HCT116 (cell line): ENCODE measurements around the gene TEX22. TPM values are rescaled to one million over a fixed set of nuclear protein-coding genes. Genes with fewer than 3 reads are reported as not detected.

Source experiments
- ATAC-seq: fragments of 200-7000 bp; cut with Tn5 transposase; 2 replicates; pipeline ENCODE4 v1.9.1; 2020; ENCODE audit warnings: mild to moderate bottlenecking, moderate library complexity
- BruUV-seq: library from RNA; stranded (reverse); fragments of 400-500 nt; replicated peaks from 2 replicates; lab custom pipeline; 2021; lab: Mats Ljungman, UMichigan
- CTCF ChIA-PET: fragments of 300-600 bp; sonication (Branson Sonifier 250); formaldehyde crosslinking; loops from one replicate; lab custom pipeline; 2021; ENCODE audit warnings: antibody characterized with exemption; lab: Charles Lee
- POLR2A ChIA-PET: fragments of 300-600, 350-600 bp; sonication (Branson Sonifier 250); formaldehyde crosslinking; loops from one replicate; lab custom pipeline; 2021; ENCODE audit warnings: antibody characterized with exemption; lab: Charles Lee
- RAD21 ChIA-PET, 2 experiments: fragments of 300-600 bp; sonication (Branson Sonifier 250); formaldehyde crosslinking; loops; one replicate each; lab custom pipeline; 2023; ENCODE audit warnings: low total read pairs in 2 of 2; ENCODE audit not compliant: uncharacterized antibody in 2 of 2, unreplicated experiment in 2 of 2, low non-redundant PET in 1 of 2; lab: Charles Lee
- DNase-seq: peaks from one replicate; pipeline ENCODE4 v3.0.0-alpha.2; 2010; ENCODE audit warnings: low read depth, low spot score
- H2AFZ ChIP-seq: fragments of 200-600 bp; shearing (Covaris generic), sonication (generic); 2 replicates; pipeline ENCODE4 v1.6.1; 2017; ENCODE audit warnings: low read depth, mixed run types, mixed read lengths, antibody characterized with exemption, low read length; ENCODE audit not compliant: poor library complexity, severe bottlenecking
- H3K27ac ChIP-seq: 2 replicates; pipeline ENCODE4 v1.5.1; 2012; ENCODE audit warnings: low read depth, low read length
- H3K27me3 ChIP-seq: fragments of 200-600 bp; sonication (generic); 2 replicates; pipeline ENCODE4 v1.6.1; 2016; ENCODE audit warnings: mixed run types, low read length, mixed read lengths; ENCODE audit not compliant: insufficient read depth
- H3K36me3 ChIP-seq, 2 experiments: fragments of 200-500 bp in 1 of 2; fragments of 200-600 bp in 1 of 2; sonication (Bioruptor generic) in 1 of 2; sonication (generic) in 1 of 2; 2 replicates each; pipeline versions ENCODE4 v1.5.1 to v1.6.1; 2014 to 2016; ENCODE audit warnings: low read length in 2 of 2, inconsistent platforms in 1 of 2, mixed read lengths in 1 of 2, mixed run types in 1 of 2; ENCODE audit not compliant: insufficient read depth in 2 of 2, control insufficient read depth in 1 of 2
- H3K4me1 ChIP-seq, 2 experiments: fragments of 200-600 bp in 1 of 2; sonication (generic) in 1 of 2; 2 replicates each; pipeline versions ENCODE4 v1.5.1 to v1.6.1; 2012 to 2017; ENCODE audit warnings: low read length in 2 of 2, inconsistent platforms in 1 of 2, mild to moderate bottlenecking in 1 of 2, mixed read lengths in 1 of 2, mixed run types in 1 of 2, moderate library complexity in 1 of 2; ENCODE audit not compliant: insufficient read depth in 2 of 2, control insufficient read depth in 1 of 2
- H3K4me2 ChIP-seq: fragments of 200-600 bp; sonication (generic); 2 replicates; pipeline ENCODE4 v1.6.1; 2017; ENCODE audit warnings: mixed run types, low read length, mixed read lengths
- H3K4me3 ChIP-seq, 2 experiments: fragments of 200-600 bp in 1 of 2; sonication (generic) in 1 of 2; replicated peaks in 1 of 2; 2 replicates each; pipeline ENCODE4 v1.5.1; 2011 to 2016; ENCODE audit warnings: low read length in 2 of 2, control low read depth in 1 of 2, low read depth in 1 of 2, mild to moderate bottlenecking in 1 of 2, mixed read lengths in 1 of 2, mixed run types in 1 of 2
- H3K79me2 ChIP-seq: fragments of 200-600 bp; sonication (generic); 2 replicates; pipeline ENCODE4 v1.6.1; 2017; ENCODE audit warnings: mild to moderate bottlenecking, mixed run types, low read length, moderate library complexity, mixed read lengths; ENCODE audit not compliant: insufficient read depth
- H3K9ac ChIP-seq: fragments of 200-600 bp; sonication (generic); 2 replicates; pipeline ENCODE4 v1.6.1; 2016; ENCODE audit warnings: low read length, mixed read lengths
- H3K9me2 ChIP-seq: fragments of 200-600 bp; sonication (generic), shearing (Covaris generic); 2 replicates; pipeline ENCODE4 v1.6.1; 2017; ENCODE audit warnings: mixed run types, mild to moderate bottlenecking, moderate library complexity; ENCODE audit not compliant: insufficient read depth
- H3K9me3 ChIP-seq, 2 experiments: fragments of 200-500 bp in 1 of 2; fragments of 200-600 bp in 1 of 2; sonication (Bioruptor generic) in 1 of 2; sonication (generic) in 1 of 2; 2 replicates each; pipeline ENCODE4 v1.6.1; 2014 to 2017; ENCODE audit warnings: low read length in 2 of 2, mixed read lengths in 2 of 2, inconsistent platforms in 1 of 2, low read depth in 1 of 2, mild to moderate bottlenecking in 1 of 2, mixed run types in 1 of 2, moderate library complexity in 1 of 2; ENCODE audit not compliant: control insufficient read depth in 1 of 2, insufficient read depth in 1 of 2
- H4K20me1 ChIP-seq: fragments of 200-600 bp; sonication (generic), shearing (Covaris generic); 2 replicates; pipeline ENCODE4 v1.6.1; 2017; ENCODE audit warnings: mixed run types, mild to moderate bottlenecking, moderate library complexity; ENCODE audit not compliant: insufficient read depth
- CBX3 ChIP-seq: IDR thresholded peaks from 2 replicates; pipeline ENCODE4 v1.6.1; 2012; ENCODE audit warnings: low read depth
- CEBPB ChIP-seq: IDR thresholded peaks from 2 replicates; pipeline ENCODE4 v1.6.1; 2012; ENCODE audit warnings: low read depth
- EGR1 ChIP-seq: IDR thresholded peaks from 2 replicates; pipeline ENCODE4 v1.6.1; 2012; ENCODE audit warnings: low read depth
- EZH2 ChIP-seq: fragments of 200-600 bp; sonication (generic); IDR thresholded peaks from 2 replicates; pipeline ENCODE4 v1.6.1; 2017; ENCODE audit warnings: antibody characterized with exemption, mixed run types
- JUND ChIP-seq: IDR thresholded peaks from 2 replicates; pipeline ENCODE4 v1.6.1; 2012
- POLR2A ChIP-seq: IDR thresholded peaks from 2 replicates; pipeline ENCODE4 v1.7.0; 2011; ENCODE audit warnings: borderline replicate concordance; ENCODE audit not compliant: insufficient read depth, insufficient read length; ENCODE audit errors: extremely low read depth
- RAD21 ChIP-seq: IDR thresholded peaks from 2 replicates; pipeline ENCODE4 v1.6.1; 2012; ENCODE audit warnings: low read depth, mild to moderate bottlenecking
- REST ChIP-seq: IDR thresholded peaks from 2 replicates; pipeline ENCODE4 v1.6.1; 2012; ENCODE audit warnings: low read depth
- SP1 ChIP-seq: IDR thresholded peaks from 2 replicates; pipeline ENCODE4 v1.6.1; 2012; ENCODE audit warnings: low read depth
- SRF ChIP-seq: IDR thresholded peaks from 2 replicates; pipeline ENCODE4 v1.6.1; 2012; ENCODE audit warnings: low read depth
- YY1 ChIP-seq: IDR thresholded peaks from 2 replicates; pipeline ENCODE4 v1.6.1; 2011; ENCODE audit warnings: low read length, low read depth, moderate library complexity, mild to moderate bottlenecking; ENCODE audit not compliant: insufficient replicate concordance; ENCODE audit errors: extremely low read depth
- ZFX ChIP-seq: fragments of 450-650 bp; IDR thresholded peaks from 2 replicates; pipeline ENCODE4 v1.6.1; 2017
- intact Hi-C: fragments of 100-400 bp; cut with micrococcal nuclease; formaldehyde crosslinking; loops from 2 replicates; pipeline ENCODE4 v1.10.0; 2022
- total RNA-seq: library from RNA; stranded (reverse); gene quantifications from one replicate; pipeline ENCODE4 v1.2.1, GENCODE V29; 2021; ENCODE audit not compliant: unreplicated experiment

TEX22 gene
- total RNA-seq, 1 experiment from 2014 or later: 3.8 TPM

- DNase-seq (no peak), ATAC-seq (no peak)
- Histone ChIP-seq H3K4me2 (no peak overlapping the region), H3K4me1 (peaks cover 0 to under 1% of the 10 kb centered on the region in 2 experiments; a peak in 1 of 4 replicates), H3K4me3 (no peak overlapping the region), H3K9me2 (no peaks in the 10 kb centered on the region), H2AFZ (no peak overlapping the region), H3K9me3 (no peaks in the 10 kb centered on the region), H3K27me3 (no peaks in the 10 kb centered on the region), H3K36me3 (no peaks in the 10 kb centered on the region), H3K9ac (no peak overlapping the region), H3K79me2 (no peaks in the 10 kb centered on the region), H4K20me1 (no peaks in the 10 kb centered on the region), H3K27ac (no peak overlapping the region)
- BruUV-seq: no TSS peak
- no peak for TF ChIP-seq SRF
- no peak for TF ChIP-seq YY1
- TF ChIP-seq RAD21: no peak
- TF ChIP-seq JUND: no peak
- TF ChIP-seq REST: no peak
- TF ChIP-seq ZFX: no peak
- TF ChIP-seq EGR1: no peak
- TF ChIP-seq EZH2: no peak
- no peak for TF ChIP-seq CEBPB
- TF ChIP-seq CBX3: no peak
- TF ChIP-seq POLR2A: no peak
- no peak for TF ChIP-seq SP1
- CTCF ChIA-PET: no interaction called here
- POLR2A ChIA-PET: no interaction called here
- RAD21 ChIA-PET: no interaction called here
- intact Hi-C loops: no loop called here
Observed at GRCh38 chr14:105390849-105391500, 7.4 kb upstream of the TEX22 start.
